GM23338 (cell line): ENCODE measurements around the gene ITPKA. TPM values are rescaled to one million over a fixed set of nuclear protein-coding genes. Genes with fewer than 3 reads are reported as not detected.

Experiments
- ATAC-seq: fragments of 200-7000 bp; cut with Tn5 transposase; 3 replicates; pipeline ENCODE4 v1.9.1; 2020
- DNase-seq: peaks from one replicate; pipeline ENCODE4 v3.0.0-alpha.2; 2015; ENCODE audit warnings: low spot score
- H2AFZ ChIP-seq: fragments of 200-600 bp; sonication (generic); 2 replicates; pipeline ENCODE4 v1.8.0; 2016; ENCODE audit warnings: antibody characterized with exemption, mild to moderate bottlenecking, moderate library complexity
- H3F3A ChIP-seq: fragments of 200-600 bp; sonication (generic); replicated peaks from 2 replicates; pipeline ENCODE4 v1.8.0; 2017; ENCODE audit warnings: antibody characterized with exemption, mixed run types, low read depth
- H3K27ac ChIP-seq: fragments of 200-600 bp; sonication (generic); 2 replicates; pipeline ENCODE4 v1.6.1; 2016; ENCODE audit warnings: low read depth
- H3K27me3 ChIP-seq: fragments of 200-600 bp; sonication (generic); 2 replicates; pipeline ENCODE4 v1.8.0; 2016; ENCODE audit warnings: mild to moderate bottlenecking, mixed run types, moderate library complexity; ENCODE audit not compliant: insufficient read depth
- H3K36me3 ChIP-seq: fragments of 200-600 bp; sonication (generic); 2 replicates; pipeline ENCODE4 v1.8.0; 2016; ENCODE audit warnings: mild to moderate bottlenecking; ENCODE audit not compliant: insufficient read depth
- H3K4me1 ChIP-seq: fragments of 200-600 bp; sonication (generic); 2 replicates; pipeline ENCODE4 v1.8.0; 2016; ENCODE audit warnings: mild to moderate bottlenecking, moderate library complexity; ENCODE audit not compliant: insufficient read depth
- H3K4me2 ChIP-seq: fragments of 200-600 bp; sonication (generic); 2 replicates; pipeline ENCODE4 v1.7.1; 2017; ENCODE audit warnings: mixed run types
- H3K4me3 ChIP-seq: fragments of 200-600 bp; sonication (generic); 2 replicates; pipeline ENCODE4 v1.6.1; 2016; ENCODE audit warnings: mixed run types
- H3K79me2 ChIP-seq: fragments of 200-600 bp; sonication (generic); replicated peaks from 2 replicates; pipeline ENCODE4 v1.8.0; 2017; ENCODE audit warnings: mild to moderate bottlenecking; ENCODE audit not compliant: insufficient read depth
- H3K9me2 ChIP-seq: fragments of 200-600 bp; sonication (generic); 2 replicates; pipeline ENCODE4 v1.8.0; 2017; ENCODE audit not compliant: insufficient read depth
- H4K20me1 ChIP-seq: fragments of 200-600 bp; sonication (generic); replicated peaks from 2 replicates; pipeline ENCODE4 v1.8.0; 2017; ENCODE audit warnings: mild to moderate bottlenecking; ENCODE audit not compliant: insufficient read depth
- H3K27ac Mint-ChIP-seq: 2 replicates; pipeline ENCODE4 v1.8.0; 2020; ENCODE audit warnings: inconsistent platforms, mild to moderate bottlenecking, moderate library complexity, mixed read lengths
- H3K27me3 Mint-ChIP-seq: 3 replicates; pipeline ENCODE4 v1.8.0; 2022; ENCODE audit warnings: low read depth, mild to moderate bottlenecking, moderate library complexity, mixed read lengths, inconsistent platforms; ENCODE audit not compliant: insufficient read depth, poor library complexity
- H3K36me3 Mint-ChIP-seq: 3 replicates; pipeline ENCODE4 v1.8.0; 2021; ENCODE audit warnings: low read depth, mild to moderate bottlenecking, inconsistent platforms, moderate library complexity, mixed read lengths
- H3K4me1 Mint-ChIP-seq: 3 replicates; pipeline ENCODE4 v1.8.0; 2020; ENCODE audit warnings: mild to moderate bottlenecking, inconsistent platforms, mixed read lengths
- H3K4me3 Mint-ChIP-seq: 3 replicates; pipeline ENCODE4 v1.8.0; 2021; ENCODE audit warnings: moderate library complexity, mild to moderate bottlenecking, inconsistent platforms, mixed read lengths
- H3K9me3 Mint-ChIP-seq: 3 replicates; pipeline ENCODE4 v1.8.0; 2020; ENCODE audit warnings: moderate library complexity, mild to moderate bottlenecking, inconsistent platforms, mixed read lengths
- CTCF ChIP-seq, 2 experiments: fragments of 200-600 bp in 1 of 2; sonication (generic) in 1 of 2; conservative IDR thresholded peaks; 2 replicates each; pipeline versions ENCODE4 v1.5.1 to v1.6.1; 2016 to 2017; ENCODE audit warnings: antibody characterized with exemption in 2 of 2, low read depth in 2 of 2, mild to moderate bottlenecking in 2 of 2, moderate library complexity in 1 of 2
- ETS1 ChIP-seq: IDR thresholded peaks from 2 replicates; pipeline ENCODE4 v1.6.1; 2016; ENCODE audit warnings: antibody characterized with exemption
- EZH2 ChIP-seq: fragments of 200-600 bp; sonication (generic); IDR thresholded peaks from one replicate; pipeline ENCODE4 v1.8.0; 2017; ENCODE audit warnings: antibody characterized with exemption, mild to moderate bottlenecking, low read depth; ENCODE audit not compliant: unreplicated experiment
- EZH2phosphoT487 ChIP-seq: fragments of 200-600 bp; sonication (generic); IDR thresholded peaks from one replicate; pipeline ENCODE4 v1.8.1; 2018; ENCODE audit warnings: antibody characterized with exemption; ENCODE audit not compliant: unreplicated experiment
- JUNB ChIP-seq: IDR thresholded peaks from one replicate; pipeline ENCODE4 v1.6.1; 2016; ENCODE audit warnings: antibody characterized with exemption; ENCODE audit not compliant: unreplicated experiment
- NANOG ChIP-seq: IDR thresholded peaks from 2 replicates; pipeline ENCODE4 v1.6.1; 2016; ENCODE audit warnings: antibody characterized with exemption, borderline replicate concordance
- POLR2AphosphoS5 ChIP-seq: IDR thresholded peaks from 2 replicates; pipeline ENCODE4 v1.6.1; 2016; ENCODE audit warnings: antibody characterized with exemption, low read depth
- REST ChIP-seq: IDR thresholded peaks from one replicate; pipeline ENCODE4 v1.6.1; 2018; ENCODE audit warnings: antibody characterized with exemption; ENCODE audit not compliant: unreplicated experiment
- STAT1 ChIP-seq: IDR thresholded peaks from one replicate; pipeline ENCODE4 v1.6.1; 2016; ENCODE audit warnings: antibody characterized with exemption; ENCODE audit not compliant: unreplicated experiment
- ZNF114 ChIP-seq: fragments of 250-450 bp; sonication (Bioruptor Pico); IDR thresholded peaks from 2 replicates; pipeline ENCODE4 v1.5.0; 2020; ENCODE audit warnings: mild to moderate bottlenecking, moderate library complexity
- ZNF331 ChIP-seq: fragments of 250-450 bp; sonication (Bioruptor Pico); IDR thresholded peaks from 2 replicates; pipeline ENCODE4 v1.5.0; 2020; ENCODE audit warnings: low read depth, mild to moderate bottlenecking, moderate library complexity
- polyA plus RNA-seq: library from polyadenylated mRNA; unstranded; fragments of >200 nt; fragmentation: Nextera tagmentation; extraction: Ambion mirVana; gene quantifications from 2 replicates; pipeline ENCODE4 v1.2.1, GENCODE V29; 2016
- total RNA-seq: library from RNA; depleted of rRNA; stranded (reverse); fragments of >200 nt; shearing (Covaris generic); gene quantifications from 2 replicates; pipeline ENCODE4 v1.2.3, GENCODE V29; 2014

The ITPKA gene
- total and polyA plus RNA-seq, 2 experiments from 2014 or later, result 0.55 to 2.1 TPM

GRCh38 chr15:41521614-41522013 lies 27.9 kb downstream of the ITPKA start:
- H3K79me2 ChIP-seq, result no peaks in the 10 kb centered on the region
- Mint-ChIP-seq H3K4me3 (no peak overlapping the region), H3K36me3 (peaks cover 27% of the 10 kb centered on the region), H3K4me1 (no peaks in the 10 kb centered on the region), H3K9me3 (no peaks in the 10 kb centered on the region), H3K27me3 (peaks cover 5% of the 10 kb centered on the region), H3K27ac (no peak overlapping the region)
- no peak for DNase-seq
- H3F3A ChIP-seq, result no peaks in the 10 kb centered on the region
- no peaks in the 10 kb centered on the region for H3K4me1 ChIP-seq
- H4K20me1 ChIP-seq, result no peaks in the 10 kb centered on the region; the same call in 1 of the 2 replicates
- H3K9me2 ChIP-seq, result no peaks in the 10 kb centered on the region
- H3K4me2 ChIP-seq, result no peak overlapping the region
- no peak overlapping the region for H2AFZ ChIP-seq
- no peaks in the 10 kb centered on the region for H3K36me3 ChIP-seq
- no peak overlapping the region for H3K4me3 ChIP-seq
- TF ChIP-seq POLR2AphosphoS5, result no peak
- no peak overlapping the region for H3K27ac ChIP-seq
- no peak for ATAC-seq
- no peaks in the 10 kb centered on the region for H3K27me3 ChIP-seq

GRCh38 chr15:41523097-41523496 lies 29.4 kb downstream of the ITPKA start:
- H4K20me1 ChIP-seq, result no peaks in the 10 kb centered on the region; the same call in 1 of the 2 replicates
- Mint-ChIP-seq H3K9me3 (no peaks in the 10 kb centered on the region), H3K27me3 (peaks cover 6% of the 10 kb centered on the region), H3K36me3 (peaks cover 30% of the 10 kb centered on the region), H3K4me1 (no peaks in the 10 kb centered on the region), H3K27ac (no peak overlapping the region), H3K4me3 (no peak overlapping the region)
- H3K27ac ChIP-seq, result no peak overlapping the region
- DNase-seq (no peak), ATAC-seq (no peak)
- H3K9me2 ChIP-seq, result no peaks in the 10 kb centered on the region
- no peak overlapping the region for H3K4me3 ChIP-seq
- H3K27me3 ChIP-seq, result no peaks in the 10 kb centered on the region
- H3K4me2 ChIP-seq, result no peak overlapping the region
- no peaks in the 10 kb centered on the region for H3K4me1 ChIP-seq
- H2AFZ ChIP-seq, result no peak overlapping the region
- no peaks in the 10 kb centered on the region for H3F3A ChIP-seq
- no peaks in the 10 kb centered on the region for H3K79me2 ChIP-seq
- H3K36me3 ChIP-seq, result no peaks in the 10 kb centered on the region; the same call in 1 of the 2 replicates
- no peak for TF ChIP-seq STAT1
- no peak for TF ChIP-seq CTCF (conservative IDR thresholded peaks at IDR 0.05; ENCODE audit: low read depth in 2 of 2)
- TF ChIP-seq POLR2AphosphoS5, result no peak
- TF ChIP-seq EZH2phosphoT487, result no peak
- no peak for TF ChIP-seq ETS1
- TF ChIP-seq REST, result no peak
- TF ChIP-seq NANOG, result no peak
- TF ChIP-seq EZH2, result no peak
- no peak for TF ChIP-seq ZNF331
- TF ChIP-seq JUNB, result no peak
- no peak for TF ChIP-seq ZNF114 (CRISPR knock-in tag)
